ENCODE measurements around the gene TNFRSF4. TPM values are rescaled to one million over a fixed set of nuclear protein-coding genes. Genes with fewer than 3 reads are reported as not detected.
A peak's percentile ranks its signal among the peaks of the same experiment; 100 is the strongest.

The TNFRSF4 gene
- polyA plus RNA-seq, 3 donors = 1.1 to 3.0 (median 2.4) TPM

DNA sequence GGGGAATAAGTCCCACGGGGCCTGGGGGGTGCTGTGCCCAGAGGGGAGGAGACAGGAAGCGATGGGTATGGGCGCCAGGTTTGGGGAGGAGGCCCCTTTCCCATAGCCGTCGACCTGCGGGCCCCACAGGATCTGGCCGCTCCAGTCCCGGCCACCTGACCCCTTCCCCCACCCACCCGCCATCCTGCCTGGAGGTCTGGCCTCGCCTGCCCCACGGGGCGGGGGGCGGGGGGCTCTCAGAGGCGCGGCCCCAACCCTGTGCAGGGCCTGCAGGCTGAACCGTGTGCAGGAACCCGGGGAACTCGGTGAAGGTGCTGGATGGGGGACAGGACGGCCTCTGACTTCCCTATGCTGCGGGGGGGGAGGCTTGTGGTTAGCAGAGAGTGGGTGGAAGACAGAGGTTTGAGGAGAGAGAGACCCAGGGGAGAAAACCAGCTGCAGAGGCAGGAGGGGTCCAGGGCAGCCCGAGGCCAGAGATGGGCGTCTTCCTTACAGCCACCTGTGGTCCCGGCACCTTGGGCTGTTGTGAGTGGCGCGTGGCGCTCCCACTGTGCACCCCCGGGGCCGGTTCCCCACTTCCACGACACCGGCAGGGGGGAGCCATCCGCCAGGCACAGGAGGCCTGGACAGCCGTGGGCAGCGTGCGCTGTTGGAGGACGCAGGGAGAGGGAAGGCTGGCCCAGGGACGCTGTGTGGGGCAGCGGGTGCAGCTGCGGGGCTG is 5.1 kb downstream of the TNFRSF4 start:
- DNase-seq (ENCODE audit: extremely low read depth in 1 of 11, low read depth in 9 of 11, low spot score in 4 of 11) = no peak

DNA sequence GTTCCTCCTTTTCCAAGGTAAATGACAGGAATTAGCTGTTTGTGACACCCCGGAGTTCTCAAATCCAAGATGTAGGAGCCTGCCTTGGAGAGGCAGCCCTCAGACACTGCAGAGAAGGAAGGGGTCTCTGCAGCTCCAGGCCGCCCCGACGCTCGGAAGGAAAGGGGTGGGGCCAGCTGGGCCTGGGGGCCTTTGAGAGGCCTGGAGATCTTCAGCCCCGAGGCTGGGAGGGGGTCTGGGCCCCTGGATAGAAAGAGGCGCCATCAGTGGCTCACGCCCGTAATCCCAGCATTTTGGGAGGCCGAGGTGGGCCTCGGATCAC is 6.4 kb downstream of the TNFRSF4 start:
- no peak for DNase-seq (ENCODE audit: extremely low read depth in 1 of 11, low read depth in 9 of 11, low spot score in 4 of 11)

DNA sequence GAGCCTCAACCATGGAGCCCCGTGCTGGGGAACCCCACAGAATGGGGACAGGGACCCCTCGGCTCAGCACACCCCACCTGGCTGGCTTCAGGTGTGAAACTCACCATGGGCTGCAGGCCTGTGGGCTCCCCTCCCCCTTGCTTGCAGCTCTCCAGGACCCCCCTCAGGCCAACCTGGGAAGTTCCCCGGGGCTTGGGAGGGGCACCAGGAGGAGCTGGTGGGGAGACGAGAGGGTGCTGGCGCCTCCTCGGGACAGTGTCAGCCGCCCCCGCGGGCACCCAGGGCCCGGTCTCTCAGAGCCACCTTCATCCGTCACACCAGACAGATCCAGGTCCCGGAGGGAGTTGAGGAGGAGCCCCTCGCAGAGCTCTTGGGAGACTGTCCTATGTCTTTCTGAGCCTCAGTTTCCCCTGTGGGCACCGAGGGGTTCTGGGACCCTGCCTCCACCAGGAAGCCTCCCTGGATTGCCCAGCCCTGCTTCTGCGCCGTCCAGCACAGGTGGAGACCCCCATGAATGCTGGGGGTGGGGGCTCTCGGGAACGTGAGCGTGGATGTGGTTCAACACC is 6.9 kb downstream of the TNFRSF4 start:
- no peak for DNase-seq (ENCODE audit: extremely low read depth in 1 of 11, low read depth in 9 of 11, low spot score in 4 of 11)

DNA sequence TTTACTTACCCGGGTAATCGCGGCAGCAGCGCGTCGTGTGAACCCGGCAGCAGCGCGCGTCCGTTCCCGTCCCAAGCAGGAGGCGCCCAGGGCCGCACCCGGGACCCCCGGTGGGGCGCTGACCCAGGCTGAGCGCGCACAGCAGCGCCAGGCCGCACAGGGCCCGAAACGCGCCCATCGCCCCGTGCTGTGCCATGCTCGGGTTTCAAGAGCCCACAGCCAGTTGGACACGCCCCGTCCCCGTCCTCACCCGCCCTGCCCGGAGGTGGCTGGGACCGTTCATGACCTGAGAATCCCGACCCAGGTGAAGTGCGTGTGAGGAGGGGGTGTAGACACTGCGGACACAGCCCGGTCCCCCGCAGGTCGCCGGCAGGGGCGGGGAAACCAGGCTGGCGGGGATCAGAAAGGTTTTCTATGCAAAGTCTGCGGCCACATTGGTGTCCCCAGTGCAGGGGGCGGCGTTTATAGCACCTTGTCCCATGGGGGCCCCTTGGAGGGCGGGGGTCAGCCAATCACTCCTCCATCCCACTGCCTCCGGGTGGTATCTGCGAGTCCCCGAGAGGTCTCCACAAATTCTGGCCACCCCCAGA is 7.5 kb downstream of the TNFRSF4 start, which contains the start of gene TNFRSF18:
Gene TNFRSF18, minus strand, starts transcription at position 217 of the 590 bp plus-strand sequence. Its CDS starts 21 bp downstream, at position 196.
- DNase-seq (ENCODE audit: extremely low read depth in 1 of 11, low read depth in 9 of 11, low spot score in 4 of 11) = no peak

DNA sequence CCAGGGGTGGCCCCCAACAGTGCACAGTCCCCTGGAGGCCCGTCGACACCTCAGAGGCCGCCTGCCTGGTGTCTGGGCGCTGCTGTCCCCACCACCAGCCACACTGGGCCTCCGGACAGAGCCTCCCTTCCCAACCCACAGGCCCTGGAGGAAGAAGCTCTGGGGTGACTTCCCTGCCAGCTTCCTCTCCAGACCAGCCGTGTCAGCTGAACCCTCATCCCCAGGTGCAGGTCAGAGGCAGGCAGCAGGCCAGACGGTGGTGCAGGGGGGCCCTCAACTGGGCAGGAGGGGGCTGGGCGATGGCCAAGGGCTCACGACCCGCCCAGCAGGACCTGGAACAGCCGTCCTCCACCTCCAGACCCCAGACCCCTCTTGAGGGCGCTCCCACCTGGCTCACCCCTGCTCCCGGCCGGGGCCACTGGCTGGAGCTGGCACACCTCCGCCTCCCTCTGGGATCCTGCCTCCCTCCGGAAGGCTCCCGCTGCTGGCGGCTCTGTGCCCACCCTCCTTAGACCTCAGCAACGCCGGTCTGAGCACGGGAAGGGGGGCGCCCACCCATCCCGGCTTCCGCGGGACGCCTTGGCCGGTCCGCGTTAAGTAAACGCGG is 8.1 kb downstream of the TNFRSF4 start:
- no peak for DNase-seq (ENCODE audit: extremely low read depth in 1 of 11, low read depth in 9 of 11, low spot score in 4 of 11)

DNA sequence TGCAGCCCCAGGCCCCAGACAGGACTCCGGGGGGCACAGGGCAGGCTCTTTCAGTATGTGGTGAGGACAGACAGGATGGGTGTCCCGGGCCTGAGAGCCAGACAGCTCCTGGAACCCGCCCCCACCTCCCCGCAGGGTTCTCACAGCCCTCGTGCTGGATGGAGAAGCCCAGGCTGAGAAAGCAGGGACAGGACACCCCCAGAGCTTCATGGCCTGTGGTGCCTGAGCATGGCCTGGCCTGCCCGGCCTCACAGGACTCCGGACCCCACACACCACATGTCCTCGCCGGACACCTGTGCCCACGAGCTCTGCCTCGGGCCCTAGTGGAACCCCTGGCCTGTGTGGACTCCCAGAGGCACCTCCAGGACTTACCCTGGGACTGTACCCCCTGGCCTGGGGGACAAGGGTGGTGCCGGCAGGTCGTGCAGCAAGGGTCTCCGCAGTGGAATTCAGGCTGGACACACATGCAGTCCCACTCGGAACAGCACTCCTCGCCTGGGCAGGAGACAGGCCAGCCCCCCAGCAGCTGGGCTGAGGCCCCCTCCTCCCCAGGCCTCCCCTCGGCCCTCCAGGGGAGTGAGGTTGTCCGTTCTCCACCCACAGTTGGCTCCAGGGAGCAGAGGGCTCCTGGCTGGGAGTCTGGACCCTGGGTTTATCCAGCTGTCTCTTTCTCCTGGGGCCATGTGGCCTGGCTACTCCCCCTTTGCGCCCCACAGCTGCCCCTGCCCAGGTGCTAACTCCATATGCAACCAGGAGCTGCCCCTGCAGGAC is 8.8 kb downstream of the TNFRSF4 start:
- DNase-seq (ENCODE audit: extremely low read depth in 1 of 11, low read depth in 9 of 11, low spot score in 4 of 11) = no peak

DNA sequence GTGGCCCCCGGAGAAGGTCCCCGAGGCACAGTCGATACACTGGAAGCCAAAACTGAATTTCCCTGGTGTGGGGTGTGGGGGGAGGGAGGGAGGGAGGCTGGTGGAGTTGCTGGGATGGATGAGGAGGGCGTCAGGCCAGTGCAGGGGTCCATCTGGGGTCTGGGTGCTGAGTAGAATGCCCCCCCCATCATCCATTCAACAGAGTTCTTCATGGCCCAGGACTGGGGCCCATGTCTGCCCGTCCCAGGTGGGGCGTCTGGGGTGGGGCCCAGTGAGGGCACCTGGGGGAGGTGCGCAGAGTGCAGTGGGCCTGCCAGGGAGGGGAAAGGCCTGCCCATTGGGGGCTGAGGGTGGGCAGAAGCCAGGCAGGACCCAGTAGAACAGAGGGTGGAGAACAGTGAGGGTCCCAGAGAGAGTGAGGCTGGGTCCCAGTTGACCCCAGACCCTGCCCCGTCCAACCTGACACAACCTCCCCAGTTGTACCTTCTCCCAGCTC is 9.5 kb downstream of the TNFRSF4 start:
- DNase-seq (ENCODE audit: extremely low read depth in 1 of 11, low read depth in 9 of 11, low spot score in 4 of 11) = no peak

DNA sequence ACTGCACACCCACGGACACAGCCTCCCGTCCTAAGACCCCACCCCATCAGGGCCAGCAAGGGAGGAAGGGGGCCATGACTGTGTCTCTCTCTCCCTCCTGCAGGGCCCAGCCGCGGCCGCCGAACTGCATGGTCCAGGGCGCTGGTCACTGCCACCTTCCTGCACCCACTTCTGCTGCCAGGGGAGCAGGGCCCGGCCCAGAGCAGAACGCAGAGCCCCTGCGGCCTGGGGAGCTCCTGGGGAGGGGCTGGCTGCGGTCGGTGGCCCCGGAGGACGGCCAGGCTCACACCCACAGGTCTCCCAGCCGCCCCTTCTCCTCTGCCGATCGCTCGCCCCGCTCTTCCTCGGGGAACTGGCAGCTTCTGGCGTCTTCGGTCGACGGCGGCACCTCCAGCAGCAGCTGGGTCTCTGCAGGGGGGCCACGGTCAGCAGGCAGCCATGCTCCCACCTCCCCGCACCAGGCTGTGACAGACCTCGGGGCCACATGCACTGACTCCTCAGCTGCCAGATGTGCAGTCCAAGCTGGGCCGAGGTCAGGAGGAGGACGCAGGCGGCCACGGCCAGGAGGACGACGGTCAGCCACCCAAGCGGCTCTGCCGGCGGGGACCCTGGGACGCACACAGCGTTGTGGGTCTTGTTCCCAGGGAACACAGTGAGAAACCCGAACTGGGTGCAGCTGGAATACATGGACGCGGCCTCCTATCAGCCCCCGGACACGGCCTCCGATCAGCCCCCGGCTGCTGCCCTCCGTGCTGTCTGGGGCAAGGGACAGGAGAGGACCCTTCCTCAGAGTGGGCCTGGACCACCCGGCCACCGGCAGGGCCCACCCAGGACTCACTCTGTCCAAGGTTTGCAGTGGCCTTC is 10.2 kb downstream of the TNFRSF4 start:
- no peak for DNase-seq (ENCODE audit: extremely low read depth in 1 of 11, low read depth in 9 of 11, low spot score in 4 of 11)

DNA sequence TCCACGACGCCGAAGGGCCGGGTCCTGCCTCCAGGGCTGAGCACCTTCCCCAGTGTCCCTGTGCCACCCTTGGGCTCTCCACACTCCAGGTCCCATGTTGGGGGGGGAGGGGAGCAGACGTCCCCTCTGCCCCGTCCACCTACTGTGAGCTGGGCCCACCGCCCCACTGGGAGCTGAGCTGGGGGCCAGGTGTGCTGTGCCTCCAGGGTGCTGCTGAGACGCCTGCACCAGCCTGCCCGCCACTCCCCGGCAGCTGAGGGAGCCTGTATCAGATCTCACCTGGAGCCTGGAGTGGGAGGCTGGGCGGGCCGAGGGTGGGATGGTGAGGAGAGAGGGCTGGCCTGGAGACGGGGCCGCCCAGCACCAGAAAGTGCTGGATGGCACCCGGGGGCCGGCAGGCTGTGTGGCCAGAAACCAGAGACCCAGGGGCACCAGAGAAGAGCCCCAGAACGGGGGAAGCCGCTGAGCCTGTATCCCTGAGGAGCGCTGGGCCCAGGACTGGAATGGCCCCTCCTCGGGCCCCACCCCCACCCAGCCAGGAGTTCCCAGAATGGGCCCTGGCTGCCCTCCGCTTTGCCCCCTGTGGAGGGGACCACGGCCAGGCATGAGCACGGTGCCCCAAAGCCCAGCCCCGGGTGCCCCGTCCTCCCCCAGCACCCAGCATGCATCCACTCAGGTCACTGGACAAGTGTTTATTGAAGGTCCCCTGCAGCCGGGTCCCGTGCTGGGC is 11.0 kb downstream of the TNFRSF4 start:
- no peak for DNase-seq (ENCODE audit: extremely low read depth in 1 of 11, low read depth in 9 of 11, low spot score in 4 of 11)

DNA sequence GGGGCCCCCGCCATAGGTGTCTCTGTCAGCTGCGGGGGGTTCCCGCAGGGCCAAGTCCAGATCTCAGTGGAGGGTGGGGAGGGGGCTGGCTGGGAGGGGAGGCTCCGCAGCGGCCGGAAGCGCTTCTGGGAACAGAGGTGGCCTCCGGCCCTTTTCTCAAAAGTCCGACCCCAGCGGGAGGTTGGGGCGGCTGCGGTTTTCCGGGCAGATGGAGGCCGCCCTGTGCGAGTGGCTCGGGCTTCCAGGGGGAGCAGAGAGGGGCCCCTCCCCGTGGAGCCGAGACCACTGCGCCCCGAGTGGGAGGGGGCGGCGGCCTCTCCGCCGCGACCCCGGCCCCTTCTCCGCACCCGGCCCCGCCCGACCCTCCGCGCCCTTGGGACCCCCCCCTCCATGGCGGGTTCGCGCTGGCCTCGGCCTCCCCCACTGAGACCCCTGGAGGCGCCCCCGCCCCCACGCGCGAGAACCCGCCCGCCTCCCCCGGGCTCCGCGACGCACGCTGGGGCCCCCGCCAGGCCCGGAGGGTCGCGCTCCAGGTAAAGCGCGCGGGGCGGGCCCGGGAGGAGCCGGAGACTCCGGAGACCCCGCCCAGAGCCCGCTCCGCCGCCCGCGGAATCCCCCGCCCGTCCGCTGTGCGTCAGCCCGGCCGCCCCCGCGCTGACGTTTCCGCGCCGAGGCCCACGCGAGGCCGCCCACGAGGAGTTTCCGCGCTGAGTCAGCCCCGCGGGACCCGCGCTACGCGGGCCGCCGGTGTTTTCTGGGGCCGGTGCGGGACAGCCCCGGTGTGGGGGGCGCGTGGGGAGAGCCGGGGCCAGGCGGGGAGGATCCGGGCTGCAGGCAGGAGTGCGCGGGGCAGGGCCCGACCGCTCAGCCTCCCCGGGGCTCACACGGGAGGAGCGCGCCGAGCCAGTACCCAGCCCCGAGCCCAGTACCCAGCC is 12.8 kb downstream of the TNFRSF4 start:
- DNase-seq (ENCODE audit: extremely low read depth in 1 of 11, low read depth in 9 of 11, low spot score in 4 of 11) = peak in 1 of 11 donors; percentile 32

DNA sequence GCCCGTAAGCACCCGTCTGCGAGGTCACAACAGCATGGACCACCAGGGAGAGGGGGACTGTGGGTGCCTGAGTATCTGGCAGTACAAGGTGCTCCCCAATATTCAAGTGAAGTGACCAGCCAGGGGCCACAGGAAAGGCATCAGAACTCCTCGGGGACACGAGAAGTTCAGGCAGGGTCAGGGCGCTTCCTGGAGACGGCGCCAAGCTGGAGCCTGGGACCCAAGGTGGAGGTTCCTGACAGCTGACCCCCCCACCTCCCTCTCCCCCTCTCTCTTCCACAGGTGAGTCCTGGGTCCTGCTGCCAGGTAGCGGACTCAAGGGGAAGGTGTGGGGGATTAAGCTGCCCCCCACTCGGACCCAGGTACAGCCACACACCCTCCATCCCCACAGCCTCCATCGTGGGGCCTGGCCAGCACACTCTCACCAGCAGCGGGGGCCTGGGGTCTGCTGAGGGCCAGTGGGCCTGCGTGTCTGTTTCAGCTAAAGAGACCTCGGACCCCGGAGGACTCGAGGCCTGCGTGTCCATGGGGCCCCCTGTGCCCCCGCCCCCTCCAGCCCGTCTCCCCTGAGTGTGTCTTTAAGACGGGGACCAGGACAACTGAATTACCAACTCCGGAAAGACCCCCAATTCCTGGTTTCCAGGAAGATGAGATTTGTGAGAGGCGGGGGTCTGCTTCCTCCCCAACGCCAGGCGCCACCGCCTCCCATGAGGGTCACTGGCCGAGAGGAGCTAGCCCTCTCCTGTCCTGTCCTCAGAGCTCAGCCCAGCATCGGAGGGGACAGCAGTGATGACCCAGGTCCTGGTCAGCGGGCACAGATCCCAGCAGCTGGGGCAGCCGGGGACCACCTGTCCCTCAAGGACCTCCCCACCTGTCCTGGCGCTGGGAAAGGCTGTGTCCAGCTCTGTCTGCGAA is 13.7 kb downstream of the TNFRSF4 start:
- DNase-seq (ENCODE audit: extremely low read depth in 1 of 11, low read depth in 9 of 11, low spot score in 4 of 11) = no peak

DNA sequence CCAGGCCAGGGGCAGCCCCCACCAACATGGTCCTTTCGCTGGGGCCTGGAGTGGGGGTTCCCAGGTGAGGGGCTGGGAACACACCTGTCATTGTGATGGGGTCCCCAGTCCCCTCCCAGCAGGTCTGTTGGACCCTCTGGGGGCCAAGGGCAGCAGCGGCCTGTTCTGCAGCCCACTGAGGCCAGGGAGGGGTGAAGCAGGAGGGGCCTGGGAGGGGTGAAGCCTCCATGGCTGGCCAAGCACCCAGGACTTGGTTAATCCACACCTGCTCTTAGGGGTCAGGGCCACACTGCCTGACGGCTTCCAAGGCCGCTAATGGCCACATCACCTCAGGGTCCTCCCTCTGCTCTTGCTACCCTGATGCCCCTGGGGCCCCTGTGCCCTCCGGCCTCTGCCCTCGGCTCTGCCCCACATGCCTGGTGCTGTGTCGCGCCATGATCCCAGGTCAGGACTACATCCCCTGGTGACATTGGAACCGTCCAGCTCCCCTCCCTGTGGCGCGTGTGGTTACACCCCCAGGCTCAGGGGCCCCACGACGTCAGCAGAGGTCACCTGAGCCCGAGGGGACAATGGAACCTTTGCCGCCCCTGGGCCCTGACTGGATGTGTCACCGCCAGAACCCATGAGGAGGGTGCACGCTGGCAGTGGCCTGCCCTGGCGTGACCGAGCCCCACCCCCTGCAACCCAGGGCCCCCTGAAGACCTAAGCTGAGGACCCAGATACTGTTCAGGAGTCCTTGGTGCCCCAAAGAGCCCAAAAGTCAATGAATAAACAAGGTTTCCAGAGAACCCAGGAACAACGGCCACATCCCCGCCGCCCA is 14.6 kb downstream of the TNFRSF4 start:
- no peak for DNase-seq (ENCODE audit: extremely low read depth in 1 of 11, low read depth in 9 of 11, low spot score in 4 of 11)

DNA sequence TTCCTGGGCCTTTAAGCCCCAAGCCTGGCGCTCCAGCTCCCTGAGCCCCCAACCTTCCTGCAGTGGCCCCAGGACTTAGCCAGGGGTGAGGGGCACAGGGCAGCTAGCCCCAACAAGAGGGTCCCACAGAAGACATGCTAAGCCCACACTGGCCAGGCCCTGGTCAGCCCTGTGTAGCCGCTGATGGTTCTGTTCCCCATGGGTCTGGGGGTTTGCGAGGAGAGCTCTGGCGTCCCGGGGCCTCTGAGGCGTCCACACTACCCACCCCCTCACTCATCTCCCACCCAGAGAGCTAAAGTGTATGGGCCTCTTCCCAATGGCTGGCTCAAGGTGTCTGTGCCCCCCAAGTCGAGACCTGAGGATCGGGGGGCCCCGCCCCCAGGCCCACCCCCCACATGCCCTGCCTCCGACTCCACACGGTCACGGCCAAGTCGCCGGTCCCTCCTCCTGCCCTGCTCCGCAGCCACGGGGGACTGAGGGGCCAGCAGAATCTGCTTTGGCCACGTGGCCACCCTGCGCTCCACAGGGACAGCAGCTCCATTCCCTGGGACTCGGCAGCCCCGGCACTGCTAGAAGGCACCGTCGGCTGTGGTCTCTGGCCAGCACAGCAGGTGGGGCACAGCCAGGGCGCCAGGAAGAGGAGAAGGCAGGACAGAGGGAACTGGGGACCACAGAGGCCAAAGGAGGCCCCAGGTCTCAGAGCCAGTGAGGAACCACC is 15.4 kb downstream of the TNFRSF4 start:
- no peak for DNase-seq (ENCODE audit: extremely low read depth in 1 of 11, low read depth in 9 of 11, low spot score in 4 of 11)

Data from renal cortex interstitium (tissue), 11 donors.